ENCODE results near the gene TAS2R46.

DNA sequence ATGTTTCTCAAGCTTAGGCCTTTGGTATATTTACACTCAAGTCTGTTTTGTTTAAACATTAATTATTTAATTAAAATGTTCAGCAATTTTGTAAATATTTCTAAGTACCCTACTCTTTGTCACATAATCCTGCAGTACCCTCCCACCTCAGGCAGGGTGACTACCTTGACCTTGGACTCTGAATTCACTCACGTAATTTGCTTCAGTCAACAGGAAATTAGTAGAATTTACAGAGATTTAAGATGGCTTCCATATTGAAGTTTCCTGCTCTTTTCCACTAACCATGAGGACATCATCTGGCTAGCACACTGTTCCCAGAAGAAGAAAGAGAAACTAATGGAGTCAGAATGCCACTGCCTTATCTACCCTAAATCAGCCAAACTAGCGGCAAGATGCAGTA is 38.7 kb downstream of the TAS2R46 start:
- TF ChIP-seq, protein P1, sequence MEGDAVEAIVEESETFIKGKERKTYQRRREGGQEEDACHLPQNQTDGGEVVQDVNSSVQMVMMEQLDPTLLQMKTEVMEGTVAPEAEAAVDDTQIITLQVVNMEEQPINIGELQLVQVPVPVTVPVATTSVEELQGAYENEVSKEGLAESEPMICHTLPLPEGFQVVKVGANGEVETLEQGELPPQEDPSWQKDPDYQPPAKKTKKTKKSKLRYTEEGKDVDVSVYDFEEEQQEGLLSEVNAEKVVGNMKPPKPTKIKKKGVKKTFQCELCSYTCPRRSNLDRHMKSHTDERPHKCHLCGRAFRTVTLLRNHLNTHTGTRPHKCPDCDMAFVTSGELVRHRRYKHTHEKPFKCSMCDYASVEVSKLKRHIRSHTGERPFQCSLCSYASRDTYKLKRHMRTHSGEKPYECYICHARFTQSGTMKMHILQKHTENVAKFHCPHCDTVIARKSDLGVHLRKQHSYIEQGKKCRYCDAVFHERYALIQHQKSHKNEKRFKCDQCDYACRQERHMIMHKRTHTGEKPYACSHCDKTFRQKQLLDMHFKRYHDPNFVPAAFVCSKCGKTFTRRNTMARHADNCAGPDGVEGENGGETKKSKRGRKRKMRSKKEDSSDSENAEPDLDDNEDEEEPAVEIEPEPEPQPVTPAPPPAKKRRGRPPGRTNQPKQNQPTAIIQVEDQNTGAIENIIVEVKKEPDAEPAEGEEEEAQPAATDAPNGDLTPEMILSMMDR (IDR thresholded peaks at IDR 0.05), result no peak
- no peak for TF ChIP-seq POLR2A (IDR thresholded peaks at IDR 0.05)
